Measurements from ENCODE around the gene PICK1.

GRCh38 chr22:38046070-38046748 lies 11.0 kb upstream of the PICK1 start:
- no peak for TF ChIP-seq CTCF (IDR thresholded peaks at IDR 0.05)
- no peak for TF ChIP-seq POLR2A (IDR thresholded peaks at IDR 0.05)
